GM18526 (cell line): Measurements from ENCODE around the gene KATNB1.

Experiments used
- POLR2A ChIP-seq: IDR thresholded peaks from 3 replicates; pipeline ENCODE4 v1.6.1; 2011; ENCODE audit not compliant: insufficient read length; ENCODE audit errors: extremely low read depth

The KATNB1 gene

GRCh38 chr16:57711346-57711745 lies 24.2 kb upstream of the KATNB1 start:
- TF ChIP-seq POLR2A, result no peak

GRCh38 chr16:57711993-57712392 lies 23.6 kb upstream of the KATNB1 start:
- no peak for TF ChIP-seq POLR2A

- no peak for TF ChIP-seq POLR2A
Observed at GRCh38 chr16:57713596-57713995, 22.0 kb upstream of the KATNB1 start.

- no peak for TF ChIP-seq POLR2A
Observed at GRCh38 chr16:57714047-57714446, 21.5 kb upstream of the KATNB1 start.

GRCh38 chr16:57720142-57720575 lies 15.4 kb upstream of the KATNB1 start:
- TF ChIP-seq POLR2A, result no peak

- no peak for TF ChIP-seq POLR2A
Observed at GRCh38 chr16:57721356-57722209, 14.0 kb upstream of the KATNB1 start.

- no peak for TF ChIP-seq POLR2A
Observed at GRCh38 chr16:57722210-57722499, 13.4 kb upstream of the KATNB1 start.

GRCh38 chr16:57722651-57723050 lies 12.9 kb upstream of the KATNB1 start:
- TF ChIP-seq POLR2A, result no peak

- no peak for TF ChIP-seq POLR2A
Observed at GRCh38 chr16:57723170-57723569, 12.4 kb upstream of the KATNB1 start.

GRCh38 chr16:57724531-57724930 lies 11.0 kb upstream of the KATNB1 start:
- no peak for TF ChIP-seq POLR2A

GRCh38 chr16:57725151-57725550 lies 10.4 kb upstream of the KATNB1 start:
- no peak for TF ChIP-seq POLR2A

- no peak for TF ChIP-seq POLR2A
Observed at GRCh38 chr16:57725554-57725953, 10.0 kb upstream of the KATNB1 start.

GRCh38 chr16:57725976-57726375 lies 9.6 kb upstream of the KATNB1 start:
- no peak for TF ChIP-seq POLR2A

- no peak for TF ChIP-seq POLR2A
Observed at GRCh38 chr16:57726433-57726947, 9.1 kb upstream of the KATNB1 start.

GRCh38 chr16:57727610-57728009 lies 8.0 kb upstream of the KATNB1 start:
- no peak for TF ChIP-seq POLR2A

GRCh38 chr16:57728336-57729181 lies 7.0 kb upstream of the KATNB1 start:
- TF ChIP-seq POLR2A, result no peak
